Retina (tissue), 1 donor: Measurements from ENCODE around the gene CSF3R.
"Not testable (repeated sequence)": the region's sequence is repeated elsewhere in the genome, so short reads cannot be mapped to it uniquely, and the experiment has no call there.

Experiments
- DNase-seq: peaks from one replicate; pipeline ENCODE4 v3.0.0-alpha.2; 2016

Gene CSF3R

DNA sequence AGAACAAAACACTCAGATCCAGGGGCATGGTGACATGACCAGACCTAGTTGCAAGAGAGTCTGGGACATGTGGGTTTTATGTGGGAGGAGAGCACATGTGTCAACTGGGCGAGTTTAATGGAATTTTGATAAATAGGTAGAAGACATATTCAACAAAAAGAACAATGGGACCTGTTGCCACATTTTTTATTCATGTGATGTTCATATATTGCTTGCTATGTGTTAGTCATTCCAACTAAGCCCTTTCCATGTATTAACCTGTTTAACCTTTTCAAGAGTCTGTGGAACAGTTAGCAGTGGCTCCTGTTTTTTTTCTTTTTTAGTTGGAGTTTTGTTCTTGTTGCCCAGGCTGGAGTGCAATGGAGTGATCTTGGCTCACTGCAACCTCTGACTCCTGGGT is 30.1 kb upstream of the CSF3R start:
- no peak for DNase-seq

DNA sequence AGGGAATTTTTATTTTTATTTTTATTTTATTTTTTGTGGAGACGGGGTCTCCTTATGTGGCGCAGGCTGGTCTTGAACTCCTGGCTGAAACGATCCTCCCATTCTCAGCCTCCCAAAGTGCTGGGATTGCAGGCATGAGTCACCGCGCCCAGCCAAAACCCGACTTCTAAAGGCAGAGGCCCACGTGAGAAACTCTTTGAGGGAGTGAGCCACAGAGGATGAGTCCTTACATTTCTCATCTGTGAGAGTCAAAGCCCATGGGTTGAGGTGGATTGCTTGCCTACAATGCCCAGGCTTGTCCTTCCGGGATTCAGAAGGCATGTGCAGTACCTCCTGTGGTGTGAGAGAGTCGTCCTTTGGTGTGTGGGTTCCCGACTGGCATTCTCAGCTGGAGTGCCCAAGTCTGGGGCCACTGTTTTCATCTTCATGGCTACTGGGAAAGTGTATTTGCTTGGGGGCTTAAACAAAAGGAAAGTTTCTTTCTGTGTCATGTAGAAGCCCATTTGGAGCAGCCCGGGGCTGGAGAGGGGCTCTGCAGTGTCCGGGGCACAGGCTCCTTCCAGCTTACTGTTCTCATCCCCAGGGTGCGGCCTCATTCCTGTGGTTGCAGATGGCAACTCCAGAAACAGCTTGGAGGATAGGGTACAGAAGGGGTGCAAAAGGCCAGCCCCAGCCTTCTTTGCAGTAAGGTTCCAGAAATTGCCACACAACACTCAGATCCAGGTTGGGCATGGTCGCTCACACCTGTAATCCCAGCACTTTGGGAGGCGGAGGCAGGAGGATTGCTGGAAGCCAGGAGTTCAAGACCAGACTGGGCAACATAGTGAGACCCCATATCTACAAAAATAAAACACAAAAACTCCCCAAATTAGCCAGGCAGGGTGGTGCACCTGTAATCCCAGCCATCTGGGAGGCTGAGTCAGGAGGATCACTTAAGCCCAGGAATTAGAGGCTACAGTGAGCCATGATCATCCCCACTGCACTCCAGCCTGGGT is 29.4 kb upstream of the CSF3R start:
- DNase-seq = no peak

DNA sequence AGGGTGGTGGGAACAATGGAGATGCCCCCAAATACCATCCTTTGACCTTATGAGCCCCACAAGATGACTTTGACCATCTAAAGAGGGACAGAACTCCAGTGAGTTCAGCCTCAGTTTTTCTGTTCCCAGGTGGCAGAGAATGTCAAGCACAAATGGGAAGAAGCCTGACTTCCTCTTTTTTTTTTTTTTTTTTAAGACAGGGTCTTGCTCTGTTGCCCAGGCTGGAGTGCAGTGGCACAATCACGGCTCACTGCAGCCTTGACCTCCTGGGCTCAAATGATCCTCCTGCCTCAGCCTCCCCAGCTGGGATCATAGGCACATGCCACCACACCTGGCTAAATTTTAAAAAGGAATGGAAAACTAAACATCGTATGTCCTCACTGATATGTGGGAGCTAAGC is 28.5 kb upstream of the CSF3R start:
- DNase-seq = not testable (repeated sequence)

DNA sequence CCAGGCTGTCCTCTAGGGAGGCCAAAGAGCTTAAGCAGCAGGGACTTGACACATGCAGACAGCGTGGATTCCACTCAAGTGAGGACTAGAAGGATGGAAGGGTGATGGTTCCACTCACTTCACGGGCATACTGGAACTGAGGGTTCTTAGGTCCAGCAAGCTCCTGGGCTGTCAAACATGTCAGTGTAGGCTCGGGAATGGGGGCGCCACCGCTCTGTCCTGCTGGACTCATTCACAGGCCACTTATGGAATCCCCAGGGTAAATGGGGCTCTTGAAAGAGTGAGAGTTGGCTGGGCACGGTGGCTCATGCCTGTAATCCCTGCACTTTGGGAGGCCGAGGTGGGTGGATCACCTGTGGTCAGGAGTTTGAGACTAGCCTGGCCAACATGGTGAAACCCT is 27.7 kb upstream of the CSF3R start:
- DNase-seq = no peak

DNA sequence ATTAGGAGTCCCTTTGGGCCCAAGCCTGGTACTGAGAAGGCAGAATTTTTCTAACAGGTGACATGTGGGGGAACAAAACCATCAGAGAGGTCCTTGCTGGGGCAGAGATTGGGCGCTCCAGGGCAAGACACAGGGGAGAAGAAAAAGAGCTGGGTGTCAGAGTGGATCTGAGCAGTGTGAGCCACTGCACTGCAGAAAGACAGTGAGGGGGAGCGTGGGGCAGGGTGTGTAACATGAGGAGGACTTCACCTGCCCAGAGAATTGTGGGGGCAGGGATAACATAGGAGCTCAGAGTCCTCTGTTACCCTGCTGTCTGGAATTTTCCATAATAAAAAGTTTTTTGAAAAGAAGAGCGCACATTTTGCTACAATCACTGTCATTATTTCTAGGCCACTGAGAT is 25.5 kb upstream of the CSF3R start:
- DNase-seq = no peak

DNA sequence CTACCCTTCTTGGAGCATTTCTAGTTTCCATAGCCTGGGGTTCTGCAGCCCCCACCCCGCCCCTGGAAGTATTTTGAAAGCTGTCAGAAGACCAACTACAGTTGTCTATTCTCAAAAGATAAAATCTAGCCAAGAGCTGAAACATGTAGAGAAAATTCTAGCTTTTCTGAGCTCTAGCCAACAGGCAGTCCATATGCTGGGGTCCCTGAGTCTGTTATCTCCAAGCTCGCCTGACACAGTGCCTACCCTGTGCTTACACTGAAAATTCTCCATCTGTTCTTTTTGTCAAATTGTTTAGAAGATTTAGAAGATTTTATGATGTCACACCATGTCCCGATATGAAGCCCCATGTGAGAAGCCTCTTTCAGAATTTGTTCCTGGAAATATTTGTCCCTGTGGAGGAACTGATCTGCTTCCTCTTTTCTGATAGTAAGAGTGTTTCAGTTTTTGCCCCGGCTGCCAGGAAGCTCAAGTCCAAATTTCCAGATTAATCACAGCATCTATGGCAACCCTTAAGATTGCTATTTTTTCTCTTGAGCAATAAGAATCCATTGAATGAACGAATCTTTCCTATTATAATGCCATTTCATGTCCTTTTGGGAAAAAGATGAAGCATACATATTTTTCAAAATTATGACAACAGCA is 23.7 kb upstream of the CSF3R start:
- no peak for DNase-seq

DNA sequence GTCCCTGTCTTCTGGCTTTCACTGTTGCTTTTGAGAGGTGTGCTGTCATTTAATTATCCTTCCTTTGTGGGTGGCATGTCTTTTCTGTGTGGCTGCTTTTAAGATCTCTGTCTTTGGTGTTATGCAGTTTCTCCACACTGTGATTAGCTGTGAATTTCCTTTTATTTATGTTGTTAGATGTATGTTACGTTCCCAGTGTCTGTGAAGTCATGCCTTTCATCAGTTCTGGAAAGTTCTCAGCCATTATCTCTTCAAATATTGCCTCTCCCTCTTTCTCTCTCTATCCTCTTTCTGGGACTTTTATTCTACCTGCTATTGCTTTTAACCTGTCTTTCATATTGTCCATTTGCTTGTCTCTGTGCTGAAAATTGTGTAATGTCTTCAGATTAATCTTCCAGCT is 21.0 kb upstream of the CSF3R start:
- no peak for DNase-seq

DNA sequence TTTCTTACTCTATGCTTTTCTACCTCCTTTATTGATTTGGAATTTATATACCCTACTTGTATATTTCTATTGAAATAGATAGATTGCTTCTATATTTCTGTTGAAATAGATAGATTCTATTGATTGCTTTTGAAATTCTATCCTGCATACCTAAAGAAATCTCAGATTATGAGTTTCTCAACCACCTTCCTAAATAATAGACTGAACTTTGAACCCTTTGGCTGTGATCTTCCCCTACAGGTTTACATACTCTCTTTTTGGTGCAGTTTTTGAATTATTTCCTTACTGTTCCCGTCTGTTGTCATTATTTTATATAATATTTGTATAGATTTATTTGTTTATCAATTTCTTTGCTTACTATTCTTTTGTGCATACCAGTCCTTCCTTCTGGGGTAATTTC is 20.4 kb upstream of the CSF3R start:
- no peak for DNase-seq

DNA sequence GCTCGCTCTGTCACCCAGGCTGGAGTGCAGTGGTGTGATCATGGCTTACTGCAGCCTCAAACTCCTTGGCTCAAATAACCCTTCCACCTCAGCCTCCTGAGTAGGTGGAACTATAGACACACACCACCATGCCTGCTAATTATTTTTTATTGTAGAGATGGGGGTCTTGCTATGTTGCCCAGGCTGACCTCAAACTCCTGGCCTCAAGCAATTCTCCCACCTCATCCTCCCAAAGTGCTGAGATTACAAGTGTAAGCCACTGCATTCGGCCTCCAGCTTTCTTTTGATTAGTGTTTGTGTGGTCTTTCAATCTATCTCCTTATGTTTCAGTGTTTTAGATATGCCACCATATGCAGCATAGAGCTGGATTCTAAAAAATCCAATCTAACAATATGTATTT is 19.9 kb upstream of the CSF3R start:
- no peak for DNase-seq

DNA sequence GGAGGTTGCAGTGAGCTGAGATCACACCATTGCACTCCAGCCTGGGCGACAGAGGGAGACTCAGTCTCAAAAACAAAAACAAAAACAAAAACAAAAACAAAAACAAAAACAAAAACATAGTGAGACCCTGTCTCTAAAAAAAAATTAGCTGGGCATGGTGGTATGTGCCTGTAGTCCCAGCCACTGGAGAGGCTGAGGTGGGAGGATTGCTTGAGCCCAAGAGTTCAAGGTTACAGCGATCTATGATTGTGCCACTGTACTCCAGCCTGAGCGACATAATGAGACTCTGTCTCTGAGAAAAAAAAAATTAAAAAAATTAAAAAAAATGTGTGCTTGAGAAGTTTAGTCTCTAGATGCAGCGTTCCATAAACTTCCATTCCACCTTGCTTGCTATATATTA is 19.2 kb upstream of the CSF3R start:
- not testable (repeated sequence) for DNase-seq

DNA sequence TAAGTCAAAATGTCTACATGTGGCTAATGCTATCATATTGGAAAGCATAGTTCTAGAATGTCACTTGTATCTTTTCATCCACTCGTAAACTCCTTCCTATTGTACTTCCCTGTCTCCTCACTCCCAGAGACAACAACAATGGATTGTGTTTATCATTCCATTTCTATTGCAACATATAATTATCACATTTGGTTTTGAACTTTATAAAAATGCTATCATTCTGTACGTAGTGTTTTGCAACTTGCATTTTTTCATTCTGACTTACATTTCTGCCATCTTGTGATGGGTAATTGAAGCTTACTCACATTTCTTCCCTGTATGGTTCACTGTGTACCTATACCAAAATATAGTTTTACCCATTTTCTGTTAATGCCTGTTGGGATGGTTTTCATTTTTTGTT is 14.5 kb upstream of the CSF3R start:
- DNase-seq = no peak

DNA sequence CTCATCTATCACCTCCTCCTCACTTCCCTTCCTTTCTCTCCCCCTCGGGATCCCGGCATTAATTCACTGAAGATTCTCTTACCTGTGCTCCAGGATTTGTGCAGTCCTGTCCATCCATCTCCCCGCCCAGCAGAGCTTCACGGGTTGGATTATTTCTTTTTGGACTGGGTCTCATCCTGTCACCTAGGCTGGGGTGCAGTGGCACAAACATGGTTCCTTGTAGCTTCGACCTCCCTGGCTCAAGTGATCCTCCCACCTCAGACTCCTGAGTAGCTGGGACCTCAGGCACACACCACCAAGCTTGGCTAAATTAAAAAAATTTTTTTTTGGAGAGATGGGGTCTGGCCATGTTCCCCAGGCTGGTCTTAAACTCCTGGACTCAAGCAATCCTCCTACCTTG is 12.3 kb upstream of the CSF3R start:
- DNase-seq = no peak

DNA sequence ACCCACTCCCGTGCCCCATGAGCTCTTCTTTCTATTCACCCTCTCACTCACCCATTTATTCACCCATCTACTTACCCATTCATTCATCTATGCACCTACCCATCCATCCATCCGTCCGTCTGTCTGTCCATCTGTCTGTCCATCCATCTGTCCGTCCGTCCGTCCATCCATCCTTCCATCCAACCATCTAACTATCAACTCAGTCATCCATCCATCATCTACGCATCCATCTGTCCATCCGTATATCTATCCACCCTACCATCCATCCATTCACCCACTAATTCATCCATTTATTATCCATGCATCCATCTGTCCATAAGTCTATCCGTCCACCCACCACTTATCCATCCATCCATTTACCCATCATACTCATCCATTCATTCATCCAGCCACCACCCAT is 10.8 kb upstream of the CSF3R start:
- no peak for DNase-seq

DNA sequence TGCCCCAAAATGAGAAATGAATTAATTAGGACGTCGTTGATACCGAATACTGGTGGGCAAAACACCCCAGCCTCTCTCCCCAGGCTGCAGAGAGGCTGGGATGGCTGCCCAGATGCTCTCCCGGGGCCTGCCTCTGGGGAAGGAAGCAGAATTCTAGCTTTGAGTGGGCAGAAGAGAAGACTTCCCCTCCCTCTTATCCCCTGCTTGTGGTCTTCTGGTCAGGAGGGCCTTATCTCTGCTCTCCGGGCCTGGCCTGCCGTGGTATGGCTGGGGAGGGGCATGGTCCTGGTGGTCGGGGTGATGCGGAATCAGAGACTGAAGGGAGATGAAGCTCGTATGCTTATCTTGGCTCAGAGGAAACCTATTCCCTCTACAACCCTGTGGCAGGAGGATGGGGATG is 9.8 kb upstream of the CSF3R start:
- no peak for DNase-seq

DNA sequence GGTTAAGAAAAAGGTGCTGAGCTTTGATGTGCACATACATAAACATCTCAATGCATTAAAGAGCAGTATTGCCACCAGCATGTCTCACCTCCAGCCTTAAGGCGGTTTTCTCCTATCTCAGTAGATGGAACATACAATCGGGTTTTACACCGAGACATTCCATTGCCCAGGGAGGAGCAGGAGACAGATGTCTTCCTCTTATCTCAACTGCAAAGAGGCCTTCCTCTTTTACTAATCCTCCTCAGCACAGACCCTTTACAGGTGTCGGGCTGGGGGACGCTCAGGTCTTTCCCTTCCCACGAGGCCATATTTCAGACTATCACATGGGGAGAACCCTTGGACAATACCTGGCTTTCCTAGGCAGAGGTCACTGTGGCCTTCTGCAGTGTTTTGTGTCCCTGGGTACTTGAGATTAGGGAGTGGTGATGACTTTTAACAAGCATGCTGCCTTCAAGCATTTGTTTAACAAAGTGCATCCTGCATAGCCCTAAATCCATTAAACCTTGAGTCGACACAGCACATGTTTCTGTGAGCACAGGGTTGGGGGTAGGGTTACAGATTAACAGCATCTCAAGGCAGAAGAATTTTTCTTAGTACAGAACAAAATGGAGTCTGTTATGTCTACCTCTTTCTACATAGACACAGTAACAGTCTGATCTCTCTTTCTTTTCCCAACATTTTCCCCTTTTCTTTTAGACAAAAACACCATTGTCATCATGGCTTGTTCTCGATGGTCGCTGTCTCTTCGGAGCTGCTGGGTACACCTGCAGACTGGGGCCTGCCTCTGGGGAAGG is 6.7 kb upstream of the CSF3R start:
- not testable (repeated sequence) for DNase-seq

DNA sequence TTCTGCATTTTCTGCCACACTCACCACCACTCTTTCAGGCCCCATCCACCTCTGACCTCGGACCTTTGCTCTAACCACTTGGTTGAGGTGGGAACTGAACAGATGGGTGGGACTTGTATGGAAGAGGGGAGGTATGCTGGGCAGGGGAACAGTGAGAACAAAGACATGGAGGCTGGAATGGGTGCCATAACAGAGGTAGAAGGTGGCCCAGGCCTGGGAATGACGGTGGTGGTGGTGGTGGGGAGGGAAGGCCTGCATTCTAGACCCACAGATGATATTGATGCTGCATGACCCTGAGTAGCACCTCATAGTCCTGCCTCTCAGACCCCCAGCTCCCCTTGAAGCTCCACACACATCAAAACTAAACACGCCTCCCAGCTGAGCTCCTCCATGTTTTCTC is 5.2 kb upstream of the CSF3R start:
- no peak for DNase-seq

DNA sequence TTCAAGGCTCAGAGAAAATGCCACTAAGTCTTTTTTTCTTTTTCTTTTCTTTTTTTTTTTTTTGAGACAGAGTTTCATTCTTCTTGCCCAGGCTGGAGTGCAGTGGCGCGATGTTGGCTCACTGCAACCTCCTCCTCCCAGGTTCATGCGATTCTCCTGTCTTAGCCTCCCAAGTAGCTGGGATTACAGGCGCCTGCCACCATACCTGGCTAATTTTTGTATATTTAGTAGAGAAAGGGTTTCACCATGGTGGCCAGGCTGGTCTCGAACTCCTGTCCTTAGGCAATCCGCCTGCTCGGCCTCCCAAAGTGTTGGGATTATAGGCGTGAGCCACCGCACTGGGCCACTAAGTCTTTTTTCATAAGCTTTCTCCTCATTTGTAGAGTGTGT is 4.6 kb upstream of the CSF3R start:
- DNase-seq = not testable (repeated sequence)

DNA sequence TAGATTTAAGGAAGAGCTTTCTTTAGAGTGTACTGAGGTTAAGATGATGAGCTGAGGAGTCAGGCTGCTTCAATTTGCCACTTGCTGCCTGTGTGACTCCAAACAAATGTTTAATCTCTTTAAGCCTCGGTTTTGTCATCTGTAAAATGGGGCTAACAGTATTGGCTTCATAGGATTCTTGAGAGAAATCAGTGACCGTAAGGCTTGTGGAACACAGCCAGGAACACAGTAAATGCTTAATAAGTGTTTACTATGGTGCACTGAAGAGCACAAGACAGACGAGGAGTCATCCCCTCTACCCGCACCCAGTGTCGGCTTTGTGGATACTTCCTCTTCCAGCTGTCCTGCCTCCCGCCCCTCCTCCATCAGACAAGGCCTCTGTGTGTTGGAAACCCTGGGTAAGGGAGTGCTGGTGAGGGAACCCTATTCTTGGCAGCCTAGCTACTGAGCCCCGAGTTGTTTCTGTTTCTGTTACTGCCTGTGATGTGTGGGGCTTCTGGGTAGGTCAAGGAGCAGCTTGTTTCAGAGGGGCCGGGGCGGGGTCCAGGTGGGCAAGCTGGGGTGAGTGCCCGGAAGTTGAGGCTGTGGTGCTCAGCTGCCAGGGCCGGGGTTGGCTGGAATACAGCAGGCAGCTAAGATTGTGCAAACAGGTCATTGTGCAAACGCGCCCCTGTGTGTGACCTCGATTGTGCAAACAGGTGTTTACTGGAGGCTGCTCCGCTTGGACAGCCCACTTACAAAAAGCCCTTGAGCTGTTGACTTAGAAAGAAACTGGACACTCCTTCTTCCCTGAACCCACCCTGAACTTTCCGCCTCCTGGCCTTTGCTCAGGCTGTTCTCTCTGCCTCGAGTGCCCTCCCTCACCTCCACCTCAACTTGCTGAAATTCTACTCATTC is 4.0 kb upstream of the CSF3R start:
- DNase-seq = no peak

DNA sequence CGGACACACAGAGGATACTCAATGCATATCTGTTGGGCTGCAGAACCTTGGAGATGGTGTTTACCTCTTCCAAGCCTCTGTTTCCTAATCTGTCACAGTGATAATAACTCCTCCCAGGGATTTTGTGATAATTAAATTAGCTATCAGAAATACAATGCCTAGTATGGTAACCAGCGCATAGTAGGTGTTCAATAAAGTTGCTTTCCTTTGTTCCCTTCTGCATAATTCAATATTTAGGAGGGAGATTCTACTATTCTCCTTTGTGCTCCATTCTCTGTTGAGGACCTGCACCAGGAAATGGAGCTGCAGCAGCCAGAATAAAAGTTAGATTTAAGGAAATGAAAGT is 3.4 kb upstream of the CSF3R start:
- no peak for DNase-seq

DNA sequence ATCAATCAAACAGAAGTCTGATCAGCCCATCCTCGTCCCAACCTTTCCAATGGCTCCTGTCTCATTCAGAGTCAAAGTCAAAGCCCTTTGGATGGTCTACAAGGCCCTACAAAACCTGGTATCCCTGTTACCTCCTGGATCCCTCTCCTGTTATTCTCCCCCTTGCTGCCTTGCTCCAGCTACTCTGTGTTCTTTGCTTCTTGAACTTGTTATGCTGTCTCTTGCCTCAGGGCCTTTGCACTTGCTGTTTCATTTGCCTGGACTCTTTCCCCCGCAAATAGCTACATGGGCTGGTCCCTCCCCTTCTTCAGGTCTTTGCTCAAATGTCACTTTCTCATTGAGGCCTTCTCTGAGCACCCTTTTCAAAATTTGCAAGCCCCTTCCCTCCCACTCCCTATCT is 1.4 kb upstream of the CSF3R start:
- DNase-seq = no peak

DNA sequence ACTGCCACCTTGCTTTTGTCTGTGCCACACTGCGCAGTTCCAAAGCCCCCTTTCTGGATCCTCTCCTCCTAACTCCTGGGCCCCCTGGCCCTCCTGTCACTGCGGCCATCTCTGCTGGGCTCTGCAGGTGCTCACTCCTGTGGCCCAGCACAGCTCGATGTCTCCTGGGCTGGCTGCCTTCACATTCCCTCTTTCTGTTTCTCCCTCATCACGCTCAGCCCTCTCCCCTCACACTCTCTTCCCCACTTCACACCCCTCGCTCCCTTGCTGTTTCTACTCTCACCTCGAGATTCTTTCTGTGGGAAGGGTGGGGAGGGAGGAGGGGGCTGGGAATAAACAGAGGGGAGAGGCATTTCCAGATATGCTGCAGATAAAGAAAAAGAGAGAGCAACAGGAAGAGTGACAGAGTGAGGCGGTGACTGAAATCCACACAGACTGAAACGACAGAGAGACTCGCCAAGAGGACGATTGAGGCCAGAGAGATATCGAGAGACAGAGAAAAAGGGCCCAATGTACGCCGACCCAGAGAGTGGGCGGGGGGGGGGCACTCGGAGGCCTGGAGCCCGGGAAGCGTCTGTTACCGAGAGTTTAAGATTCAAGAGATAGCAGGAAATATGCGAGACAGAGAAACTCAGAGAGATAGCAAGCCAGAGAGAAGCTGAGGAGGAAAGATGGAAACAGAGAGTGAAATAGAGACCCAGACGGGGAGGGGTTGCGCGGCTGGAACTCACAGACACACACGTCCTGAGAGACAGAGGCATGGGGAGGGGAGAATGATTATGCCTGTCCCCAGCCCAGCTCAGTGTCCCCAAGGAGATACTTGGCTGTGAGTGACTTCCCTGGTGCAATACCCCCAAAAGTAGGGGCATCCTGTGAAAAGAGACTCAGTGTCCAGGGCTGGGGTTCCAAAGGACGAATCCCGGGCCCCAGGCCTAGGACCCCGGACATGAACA is 666 bp downstream of the CSF3R start:
- DNase-seq = no peak
